ENCODE data around the gene ERC2. TPM values are rescaled to one million over a fixed set of nuclear protein-coding genes. Genes with fewer than 3 reads are reported as not detected.

Gene ERC2
- total and polyA plus RNA-seq, 2 of the 13 experiments (the other 11 are each of a cell fraction or from before 2014, with no cell fraction given), result 0.16 to 0.22 TPM

GRCh38 chr3:55750525-55750924, 717.7 kb downstream of the ERC2 start:
- POLR2A ChIA-PET, result no interaction called here

More at GRCh38 chr3:55750525-55750924, 717.7 kb downstream of the ERC2 start:
- Histone ChIP-seq H3K79me2 (ENCODE audit: insufficient read depth, low read length) (no peaks in the 10 kb centered on the region), H3K27me3 (ENCODE audit: control insufficient read depth in 1 of 2, insufficient read depth in 2 of 2, low read length in 2 of 2) (no peaks in the 10 kb centered on the region), H3K4me3 (replicated peaks in 1 of 3; ENCODE audit: insufficient read depth in 1 of 3, low read depth in 2 of 3, low read length in 3 of 3) (no peak overlapping the region), H3K9me3 (ENCODE audit: low read length) (no peaks in the 10 kb centered on the region), H3K9ac (ENCODE audit: insufficient read depth, low read depth, low read length) (no peak overlapping the region), H3K36me3 (replicated peaks in 1 of 2; ENCODE audit: control insufficient read depth in 1 of 2, insufficient read depth in 2 of 2, low read length in 2 of 2) (no peaks in the 10 kb centered on the region), H4K20me1 (ENCODE audit: insufficient read depth, low read length) (no peaks in the 10 kb centered on the region), H3K27ac (ENCODE audit: extremely low read length, insufficient read depth, low read length) (no peak overlapping the region), H3K4me2 (ENCODE audit: low read depth, low read length) (no peak overlapping the region), H2AFZ (ENCODE audit: low read length) (no peak overlapping the region), H3K4me1 (ENCODE audit: insufficient read depth, low read length) (no peaks in the 10 kb centered on the region)
- FAIRE-seq (no peak), ATAC-seq (no peak), DNase-seq (ENCODE audit: low spot score) (no peak)
- CTCF ChIA-PET (ENCODE audit: low intra/inter-chr PET ratio, low total read pairs), result no interaction called here
- in situ Hi-C loops (cut with HindIII; ENCODE audit: extremely low pct_ligation_motif_present, low pct_unique_long_range_greater_than_20kb), result no loop called here
- TF ChIP-seq RXRA (CRISPR knock-in tag; IDR thresholded peaks at IDR 0.05) (no peak), FIP1L1 (IDR thresholded peaks at IDR 0.05; ENCODE audit: borderline replicate concordance, insufficient read depth, low read depth, low read length) (no peak), ZNF24 (IDR thresholded peaks at IDR 0.05) (no peak), GATAD1 (CRISPR knock-in tag; IDR thresholded peaks at IDR 0.05) (no peak), ZNF800 (CRISPR knock-in tag; IDR thresholded peaks at IDR 0.05) (no peak), FOXC1 (CRISPR knock-in tag; IDR thresholded peaks at IDR 0.05; ENCODE audit: borderline replicate concordance) (no peak), HOXA7 (CRISPR knock-in tag; IDR thresholded peaks at IDR 0.05) (no peak)
- TF ChIP-seq, protein P1, sequence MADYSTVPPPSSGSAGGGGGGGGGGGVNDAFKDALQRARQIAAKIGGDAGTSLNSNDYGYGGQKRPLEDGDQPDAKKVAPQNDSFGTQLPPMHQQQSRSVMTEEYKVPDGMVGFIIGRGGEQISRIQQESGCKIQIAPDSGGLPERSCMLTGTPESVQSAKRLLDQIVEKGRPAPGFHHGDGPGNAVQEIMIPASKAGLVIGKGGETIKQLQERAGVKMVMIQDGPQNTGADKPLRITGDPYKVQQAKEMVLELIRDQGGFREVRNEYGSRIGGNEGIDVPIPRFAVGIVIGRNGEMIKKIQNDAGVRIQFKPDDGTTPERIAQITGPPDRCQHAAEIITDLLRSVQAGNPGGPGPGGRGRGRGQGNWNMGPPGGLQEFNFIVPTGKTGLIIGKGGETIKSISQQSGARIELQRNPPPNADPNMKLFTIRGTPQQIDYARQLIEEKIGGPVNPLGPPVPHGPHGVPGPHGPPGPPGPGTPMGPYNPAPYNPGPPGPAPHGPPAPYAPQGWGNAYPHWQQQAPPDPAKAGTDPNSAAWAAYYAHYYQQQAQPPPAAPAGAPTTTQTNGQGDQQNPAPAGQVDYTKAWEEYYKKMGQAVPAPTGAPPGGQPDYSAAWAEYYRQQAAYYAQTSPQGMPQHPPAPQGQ (CRISPR knock-in tag; IDR thresholded peaks at IDR 0.05; ENCODE audit: borderline replicate concordance), result no peak
- TF ChIP-seq, protein P2, sequence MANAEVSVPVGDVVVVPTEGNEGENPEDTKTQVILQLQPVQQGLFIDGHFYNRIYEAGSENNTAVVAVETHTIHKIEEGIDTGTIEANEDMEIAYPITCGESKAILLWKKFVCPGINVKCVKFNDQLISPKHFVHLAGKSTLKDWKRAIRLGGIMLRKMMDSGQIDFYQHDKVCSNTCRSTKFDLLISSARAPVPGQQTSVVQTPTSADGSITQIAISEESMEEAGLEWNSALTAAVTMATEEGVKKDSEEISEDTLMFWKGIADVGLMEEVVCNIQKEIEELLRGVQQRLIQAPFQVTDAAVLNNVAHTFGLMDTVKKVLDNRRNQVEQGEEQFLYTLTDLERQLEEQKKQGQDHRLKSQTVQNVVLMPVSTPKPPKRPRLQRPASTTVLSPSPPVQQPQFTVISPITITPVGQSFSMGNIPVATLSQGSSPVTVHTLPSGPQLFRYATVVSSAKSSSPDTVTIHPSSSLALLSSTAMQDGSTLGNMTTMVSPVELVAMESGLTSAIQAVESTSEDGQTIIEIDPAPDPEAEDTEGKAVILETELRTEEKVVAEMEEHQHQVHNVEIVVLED (CRISPR knock-in tag; IDR thresholded peaks at IDR 0.05; ENCODE audit: borderline replicate concordance), result no peak
- no TSS peak for BruUV-seq (replicated peaks)
- intact Hi-C loops (cut with micrococcal nuclease; ENCODE audit: unreplicated experiment), result no loop called here
- WGBS (ENCODE audit: low lambda C conversion rate), result 36% methylated on average over 6 of the region's 6 CpGs
